Endometrium (tissue), 2 donors: ENCODE data around the gene CYSTM1.

Experiments used
- FAIRE-seq: peaks from 2 replicates; lab custom pipeline; 2012; peaks lifted over from hg19 to GRCh38; lab: Jason Lieb, UNC
- donor health status: control.
- donor health status: control.

Gene CYSTM1

DNA sequence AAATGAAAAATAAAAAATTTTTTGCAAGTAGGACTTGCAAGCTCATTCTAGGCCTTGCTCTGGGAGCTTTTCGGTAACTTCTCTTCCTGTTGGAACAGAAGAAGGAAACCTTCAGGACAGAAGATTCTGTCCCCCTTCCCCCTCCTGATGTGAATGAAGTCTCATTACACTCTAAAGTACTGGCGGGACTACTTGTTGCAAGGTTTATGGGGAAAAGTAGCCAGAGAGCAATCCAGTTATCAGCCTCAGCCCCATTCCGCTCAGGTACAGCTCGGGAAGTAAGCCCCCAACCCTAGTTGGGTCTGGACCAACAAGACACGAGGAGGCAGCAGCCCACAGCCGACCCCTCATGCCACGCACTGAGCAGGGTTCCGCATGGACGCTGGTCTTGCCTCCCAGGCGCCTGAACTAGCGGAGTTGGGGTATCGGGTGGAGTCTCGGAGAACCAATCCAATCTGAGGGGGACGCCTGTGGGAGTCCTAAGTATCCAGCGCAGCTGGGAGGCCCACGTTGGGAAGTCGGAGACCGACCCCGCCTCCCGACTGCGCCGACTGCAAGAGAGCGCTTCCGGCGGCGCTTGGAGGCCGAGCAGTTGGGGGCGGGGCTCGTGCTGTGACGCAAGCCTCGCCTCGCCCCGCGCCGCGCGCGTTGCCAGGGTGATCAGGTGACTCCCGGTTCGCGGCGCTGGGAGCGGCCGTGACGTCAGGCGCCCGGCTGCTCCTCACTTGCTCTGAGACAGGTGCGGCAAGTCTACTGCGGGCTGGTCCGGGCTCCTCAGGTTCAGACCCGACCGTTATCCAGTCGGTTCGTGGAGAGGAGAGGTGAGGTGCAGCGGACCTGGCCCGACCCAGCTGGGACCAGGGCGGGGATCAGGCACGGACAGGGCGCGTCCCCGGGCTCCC, at the start of gene CYSTM1:
Gene CYSTM1 (plus strand): TSS at position 724 of the 902 bp plus-strand sequence. CDS start 19,278 bp downstream, outside the sequence.
- no peak for FAIRE-seq

- no peak for FAIRE-seq
Observed at GRCh38 chr5:140125637-140126036, 49.4 kb upstream of the CYSTM1 start, which contains the start of gene IGIP. IGIP (plus strand) TSS chr5:140125937; CDS start chr5:140128477, 2,540 bp downstream.

- no peak for FAIRE-seq
Observed at GRCh38 chr5:140126315-140127012, 48.5 kb upstream of the CYSTM1 start.

DNA sequence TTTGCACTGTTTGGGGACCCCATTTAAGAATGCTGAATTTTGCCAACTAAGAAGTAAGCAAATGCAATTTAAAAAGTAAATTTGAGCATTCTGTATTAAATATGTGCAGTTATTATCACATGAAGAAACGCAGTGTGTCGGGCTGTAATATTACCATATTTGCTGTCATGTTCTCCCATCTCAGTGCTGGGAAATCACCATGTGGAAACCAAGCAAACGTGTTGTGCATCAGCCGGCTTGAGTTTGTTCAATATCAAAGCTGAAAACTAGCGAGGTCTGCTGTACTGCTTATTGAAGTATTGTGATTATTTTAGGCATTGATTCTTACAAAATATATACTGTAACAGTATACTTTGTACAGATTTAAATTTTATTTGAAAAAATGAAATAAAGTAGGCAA, 46.6 kb upstream of the CYSTM1 start:
- FAIRE-seq = no peak

- no peak for FAIRE-seq
Observed at GRCh38 chr5:140130949-140131733, 43.8 kb upstream of the CYSTM1 start.

DNA sequence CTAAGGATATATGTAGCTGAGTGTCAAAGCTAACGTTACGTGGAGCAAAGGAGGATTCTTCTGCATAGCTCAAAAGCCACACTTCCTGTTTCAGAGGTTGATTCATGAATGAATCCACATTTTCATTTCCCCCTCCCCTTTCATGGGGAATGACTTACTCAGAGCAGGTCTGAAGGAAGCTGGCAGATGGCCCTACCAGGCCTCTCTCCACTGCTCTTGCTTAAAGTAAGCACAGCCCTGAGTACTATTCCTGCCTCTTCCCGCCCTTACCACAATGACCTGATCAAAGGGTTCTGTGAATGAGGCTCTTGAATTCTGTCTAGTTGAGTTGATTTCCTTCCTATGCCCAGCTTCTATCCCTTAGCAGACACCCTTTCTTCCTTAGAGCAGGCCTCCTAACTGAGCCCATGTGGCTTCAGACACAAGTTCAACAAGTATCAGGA, 43.0 kb upstream of the CYSTM1 start:
- FAIRE-seq = no peak

DNA sequence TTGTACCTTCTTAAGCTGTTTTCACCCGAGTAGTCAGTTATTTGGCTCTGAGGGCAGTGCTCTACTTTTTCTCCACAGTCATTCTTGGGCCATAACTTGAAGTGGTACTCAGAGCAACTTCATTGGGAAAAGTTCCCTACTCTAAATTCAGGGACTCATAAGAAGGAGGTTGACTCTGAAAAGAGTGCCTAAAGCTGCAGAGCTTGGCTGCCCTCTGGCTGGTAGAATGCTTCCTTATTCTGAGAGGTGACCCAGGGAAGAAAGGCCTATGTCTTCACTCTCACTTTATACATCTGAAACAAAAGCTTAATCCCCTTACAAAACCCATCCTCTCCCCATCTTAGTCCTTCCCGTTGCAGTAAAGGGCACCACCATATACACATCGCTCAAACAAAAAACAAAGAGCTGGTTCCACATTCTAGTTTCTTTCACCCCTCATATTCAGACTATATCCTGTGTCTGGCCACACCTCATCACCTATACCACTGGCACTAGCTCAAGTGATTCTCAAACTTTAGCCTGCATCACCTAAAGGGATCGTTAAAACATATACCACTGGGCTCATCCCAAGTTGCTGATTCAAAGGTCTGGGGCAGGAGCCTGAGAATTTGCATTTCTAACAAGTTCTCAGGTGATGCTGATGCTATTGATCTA, 41.3 kb upstream of the CYSTM1 start:
- no peak for FAIRE-seq

DNA sequence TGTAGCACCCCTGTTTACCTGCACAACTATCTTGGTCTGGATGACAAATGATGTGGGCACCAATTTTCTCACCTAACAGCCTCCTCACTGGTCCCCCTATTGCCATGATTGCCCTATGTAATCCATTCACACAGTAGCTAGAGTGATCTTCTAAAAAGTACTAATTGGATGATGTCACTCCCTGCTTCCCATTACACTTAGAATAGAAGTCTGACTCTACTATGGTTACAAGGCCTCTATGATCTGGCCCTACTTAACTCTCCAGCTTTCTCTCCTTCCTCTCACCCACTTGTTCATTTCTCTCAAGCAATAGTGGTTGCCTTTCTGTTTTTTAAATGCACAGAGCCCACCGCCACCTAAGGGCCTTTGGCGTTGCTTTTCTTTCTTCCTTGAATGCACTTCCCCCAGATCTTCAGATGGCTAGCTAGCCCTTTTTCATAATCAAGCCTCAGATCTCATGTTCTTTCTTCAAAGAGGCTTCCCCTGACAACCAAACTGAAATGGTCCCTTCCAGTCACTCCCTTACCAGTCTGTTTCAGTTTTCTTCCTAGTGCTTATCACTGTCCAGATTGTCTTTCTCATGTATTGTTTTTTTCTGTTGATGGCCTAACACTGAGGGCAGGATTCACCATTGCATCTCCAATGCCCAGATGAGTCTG, 40.6 kb upstream of the CYSTM1 start:
- FAIRE-seq = no peak

DNA sequence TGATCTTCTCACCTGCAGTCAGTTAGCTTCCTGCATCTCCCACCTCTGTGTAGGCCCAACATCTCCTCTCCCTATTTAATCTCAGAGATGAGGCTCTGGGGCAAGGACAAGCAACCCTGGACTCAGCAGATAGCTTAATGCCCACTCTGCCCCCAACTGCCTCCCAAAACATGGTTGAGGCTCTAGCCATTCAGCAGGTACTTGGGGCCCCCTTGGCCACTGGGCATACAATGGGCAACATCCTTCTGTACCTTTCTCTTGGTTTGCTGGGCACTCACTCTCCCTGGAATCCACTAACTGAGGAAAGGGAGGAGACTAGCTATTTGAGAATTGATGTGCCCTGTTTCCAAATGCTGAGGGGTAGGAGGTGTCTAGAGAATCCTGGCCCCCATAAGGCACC, 39.9 kb upstream of the CYSTM1 start:
- FAIRE-seq = no peak

DNA sequence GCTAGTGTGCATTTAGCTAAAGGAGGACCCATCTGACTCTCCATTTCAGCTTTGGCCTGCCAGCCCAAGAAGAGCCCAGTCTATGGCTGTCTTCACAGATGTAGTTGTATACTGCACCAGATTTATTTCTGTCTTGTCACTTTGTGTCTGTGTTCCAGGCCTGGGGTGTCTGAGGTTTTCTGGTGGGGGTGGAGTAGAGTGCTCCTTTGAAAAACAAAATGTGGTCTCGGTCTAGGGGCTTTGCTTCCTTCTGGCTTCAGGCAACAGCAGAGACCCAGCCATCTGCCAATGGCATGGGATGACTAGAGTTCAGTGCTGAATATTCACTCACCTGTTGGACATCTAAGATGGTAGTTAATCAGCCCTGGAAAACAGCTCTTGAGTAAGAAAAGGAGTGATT, 38.4 kb upstream of the CYSTM1 start:
- FAIRE-seq = no peak

- FAIRE-seq = no peak
Observed at GRCh38 chr5:140140435-140140834, 34.6 kb upstream of the CYSTM1 start.

- FAIRE-seq = no peak
Observed at GRCh38 chr5:140141241-140141640, 33.7 kb upstream of the CYSTM1 start.

DNA sequence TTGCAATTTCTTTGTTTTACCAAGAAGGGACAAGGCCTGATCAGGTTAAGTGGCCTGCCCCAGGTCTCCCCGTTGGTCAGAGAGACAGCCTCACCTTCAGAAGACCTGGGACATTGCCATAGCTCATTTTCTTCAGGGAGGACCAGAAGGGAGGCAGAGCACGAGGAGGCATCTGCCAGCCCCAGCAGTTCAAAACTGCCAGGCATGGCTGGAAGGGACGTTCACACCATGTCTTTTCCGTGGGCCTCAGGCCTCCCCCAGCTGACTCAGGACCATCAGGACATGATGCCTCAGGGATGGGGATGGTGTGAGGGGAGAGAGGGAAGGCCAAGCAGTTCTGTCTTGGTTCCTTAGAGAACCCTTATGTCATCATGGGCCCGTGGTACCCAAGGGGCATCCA, 32.7 kb upstream of the CYSTM1 start:
- FAIRE-seq = no peak

GRCh38 chr5:140142856-140143255, 32.1 kb upstream of the CYSTM1 start:
- no peak for FAIRE-seq

- no peak for FAIRE-seq
Observed at GRCh38 chr5:140143521-140144258, 31.3 kb upstream of the CYSTM1 start.

DNA sequence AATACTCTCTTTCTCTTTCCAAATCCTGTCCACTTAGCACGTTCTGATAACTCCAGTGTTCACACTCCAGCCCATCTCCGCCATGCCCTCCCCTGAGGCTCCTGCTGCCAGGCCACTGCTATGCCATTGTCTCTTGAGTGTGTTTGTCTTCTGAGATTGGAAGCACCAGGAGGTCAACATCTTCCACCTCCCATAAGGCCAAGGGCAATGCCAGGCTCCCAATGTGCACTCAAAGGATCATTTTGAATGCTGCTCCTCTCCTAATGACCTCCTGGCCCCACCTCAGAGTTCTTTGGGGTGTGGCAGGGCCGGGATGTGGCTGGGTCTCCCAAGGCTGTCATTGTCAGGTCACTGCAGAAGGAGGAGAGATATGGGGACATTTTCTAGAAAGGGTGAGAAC, 29.7 kb upstream of the CYSTM1 start:
- no peak for FAIRE-seq

- FAIRE-seq = no peak
Observed at GRCh38 chr5:140145818-140146522, 29.0 kb upstream of the CYSTM1 start.

- no peak for FAIRE-seq
Observed at GRCh38 chr5:140146523-140146842, 28.5 kb upstream of the CYSTM1 start.

DNA sequence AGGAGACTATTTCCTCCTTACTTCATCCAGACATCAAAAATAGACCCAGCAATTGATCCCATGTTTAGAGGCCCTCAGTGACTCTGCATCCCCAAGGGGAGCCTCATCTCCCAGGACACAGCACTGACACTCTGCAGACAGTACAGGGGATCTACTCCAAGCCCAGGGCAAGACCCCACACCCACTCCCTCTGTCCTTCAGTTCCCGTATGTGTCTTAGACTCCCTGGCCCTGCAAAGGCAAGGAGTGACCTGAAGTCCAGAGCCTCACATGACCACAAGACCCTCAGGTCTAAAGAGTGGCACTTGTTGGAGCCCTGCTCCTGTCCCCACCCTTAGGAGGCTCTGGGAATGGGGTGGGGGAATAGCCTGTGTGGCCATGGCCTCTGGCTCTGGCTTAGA, 27.5 kb upstream of the CYSTM1 start:
- FAIRE-seq = no peak

DNA sequence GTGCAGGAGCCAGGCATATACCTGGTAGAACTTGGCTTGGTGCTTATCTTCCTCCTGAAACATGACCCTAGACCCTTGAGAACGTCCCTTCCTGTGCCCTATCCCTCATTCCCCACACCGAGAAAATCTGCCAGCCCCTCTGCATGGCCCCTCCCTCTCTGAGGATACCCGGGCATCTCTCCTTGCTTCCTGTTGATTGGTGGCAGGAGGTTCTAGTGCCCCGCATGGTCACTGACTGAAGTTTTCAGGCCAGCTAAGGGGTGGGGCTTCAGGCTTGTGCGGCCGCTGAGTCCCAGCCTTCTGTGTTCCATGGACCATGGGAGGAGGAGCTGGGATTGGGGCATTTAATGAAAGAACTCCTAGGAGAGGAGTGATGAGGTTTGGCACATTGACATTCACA, 26.5 kb upstream of the CYSTM1 start:
- FAIRE-seq = no peak
